Neutrophil (primary cell): ENCODE data around the gene RALBP1.

Source experiments
- H3K27ac ChIP-seq: fragments of 200-600 bp; sonication (generic); 2 replicates; pipeline ENCODE4 v1.5.1; 2016; ENCODE audit warnings: mild to moderate bottlenecking, moderate library complexity
- H3K27me3 ChIP-seq: fragments of 200-600 bp; sonication (generic); 2 replicates; pipeline ENCODE4 v1.6.0; 2016; ENCODE audit warnings: mild to moderate bottlenecking
- H3K36me3 ChIP-seq: fragments of 200-600 bp; sonication (generic); 2 replicates; pipeline ENCODE4 v1.5.1; 2017
- H3K4me1 ChIP-seq, 2 experiments: fragments of 200-600 bp in 1 of 2; sonication (generic) in 1 of 2; 1 replicate in 1 of 2; 2 replicates in 1 of 2; pipeline versions ENCODE4 v1.5.1 to v1.6.1; 2013 to 2016; ENCODE audit warnings: low read depth in 1 of 2, low read length in 1 of 2, mild to moderate bottlenecking in 1 of 2, moderate library complexity in 1 of 2; ENCODE audit not compliant: control insufficient read depth in 1 of 2, insufficient read depth in 1 of 2
- H3K4me3 ChIP-seq, 2 experiments: fragments of 200-600 bp in 1 of 2; sonication (generic) in 1 of 2; 1 replicate in 1 of 2; 2 replicates in 1 of 2; pipeline ENCODE4 v1.5.1; 2013 to 2016; ENCODE audit warnings: low read depth in 1 of 2, low read length in 1 of 2, mild to moderate bottlenecking in 1 of 2, moderate library complexity in 1 of 2
- H3K9me3 ChIP-seq: fragments of 200-600 bp; sonication (generic); 2 replicates; pipeline ENCODE4 v1.5.1; 2016
- TF ChIP-seq, protein P1 (sequence below): fragments of 200-600 bp; sonication (generic); IDR thresholded peaks from 2 replicates; pipeline ENCODE4 v1.5.1; 2016; ENCODE audit warnings: antibody characterized with exemption

The RALBP1 gene

DNA sequence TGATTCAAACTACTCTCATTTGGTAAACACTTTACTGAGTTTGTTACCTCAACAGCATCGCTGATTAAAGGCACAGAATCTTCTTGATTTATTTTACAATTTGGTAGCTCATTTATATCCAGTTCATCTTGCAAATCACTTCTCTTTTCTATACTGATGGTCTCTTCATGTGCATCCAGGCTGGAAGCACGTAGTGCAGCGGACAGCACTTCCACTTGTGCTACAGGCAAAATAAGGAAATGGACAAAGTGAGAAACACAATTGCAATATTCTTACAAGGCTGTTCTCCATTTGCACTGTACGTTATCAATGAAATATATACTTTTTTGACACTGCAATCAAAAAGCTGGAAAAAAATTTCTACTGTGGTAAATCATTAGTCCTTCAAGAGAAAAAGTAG is 88.0 kb downstream of the RALBP1 start:
- Histone ChIP-seq H3K4me1 (peaks cover 0 to 4% of the 10 kb centered on the region in 2 experiments), H3K4me3 (no peak overlapping the region), H3K9me3 (peaks cover 4% of the 10 kb centered on the region), H3K27ac (peak overlapping the region; percentile 39), H3K27me3 (no peaks in the 10 kb centered on the region), H3K36me3 (peaks cover 93% of the 10 kb centered on the region)
- TF ChIP-seq, protein P1, sequence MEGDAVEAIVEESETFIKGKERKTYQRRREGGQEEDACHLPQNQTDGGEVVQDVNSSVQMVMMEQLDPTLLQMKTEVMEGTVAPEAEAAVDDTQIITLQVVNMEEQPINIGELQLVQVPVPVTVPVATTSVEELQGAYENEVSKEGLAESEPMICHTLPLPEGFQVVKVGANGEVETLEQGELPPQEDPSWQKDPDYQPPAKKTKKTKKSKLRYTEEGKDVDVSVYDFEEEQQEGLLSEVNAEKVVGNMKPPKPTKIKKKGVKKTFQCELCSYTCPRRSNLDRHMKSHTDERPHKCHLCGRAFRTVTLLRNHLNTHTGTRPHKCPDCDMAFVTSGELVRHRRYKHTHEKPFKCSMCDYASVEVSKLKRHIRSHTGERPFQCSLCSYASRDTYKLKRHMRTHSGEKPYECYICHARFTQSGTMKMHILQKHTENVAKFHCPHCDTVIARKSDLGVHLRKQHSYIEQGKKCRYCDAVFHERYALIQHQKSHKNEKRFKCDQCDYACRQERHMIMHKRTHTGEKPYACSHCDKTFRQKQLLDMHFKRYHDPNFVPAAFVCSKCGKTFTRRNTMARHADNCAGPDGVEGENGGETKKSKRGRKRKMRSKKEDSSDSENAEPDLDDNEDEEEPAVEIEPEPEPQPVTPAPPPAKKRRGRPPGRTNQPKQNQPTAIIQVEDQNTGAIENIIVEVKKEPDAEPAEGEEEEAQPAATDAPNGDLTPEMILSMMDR: no peak

DNA sequence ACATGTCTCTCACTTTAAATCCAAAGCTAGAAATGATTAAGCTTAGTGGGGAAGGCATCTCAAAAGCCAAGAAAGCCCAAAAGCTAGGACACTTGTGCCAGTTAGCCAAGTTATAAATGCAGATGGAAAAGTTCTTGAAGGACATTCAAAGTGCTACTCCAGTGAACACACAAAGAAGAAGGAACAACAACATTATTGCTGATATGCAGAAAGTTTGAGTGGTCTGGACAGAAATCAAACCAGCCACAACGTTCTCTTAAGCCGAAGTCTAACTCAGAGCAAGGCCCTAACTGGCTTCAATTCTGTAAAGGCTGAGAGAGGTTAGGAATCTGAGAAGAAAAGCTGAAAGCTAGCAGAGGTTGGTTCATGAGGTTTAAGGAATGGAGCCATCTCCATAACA is 90.1 kb downstream of the RALBP1 start:
- TF ChIP-seq, protein P1: no peak

DNA sequence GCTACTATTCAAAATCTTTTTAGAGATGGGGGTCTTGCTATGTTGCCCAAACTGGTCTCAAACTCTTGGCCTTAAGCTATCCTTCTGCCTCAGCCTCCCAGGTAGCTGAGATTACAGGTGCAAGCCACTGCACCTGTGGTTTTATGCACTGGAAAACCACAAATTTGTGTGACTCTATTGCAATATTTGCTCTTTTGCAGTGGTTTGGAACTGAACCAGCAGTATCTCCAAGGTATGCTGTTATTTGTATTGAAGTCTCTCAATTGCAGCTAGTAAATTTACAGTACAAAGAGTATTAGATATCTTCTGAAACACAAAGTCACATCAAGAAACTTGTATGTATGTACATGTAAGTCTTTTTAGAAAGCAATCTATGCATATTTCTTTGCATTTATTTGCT is 92.9 kb downstream of the RALBP1 start:
- TF ChIP-seq, protein P1: no peak
- H3K9me3 ChIP-seq: no peaks in the 10 kb centered on the region
- H3K27me3 ChIP-seq: no peaks in the 10 kb centered on the region
- no peak overlapping the region for H3K4me3 ChIP-seq
- no peak overlapping the region for H3K27ac ChIP-seq
- peaks cover 94% of the 10 kb centered on the region for H3K36me3 ChIP-seq
- peaks cover 0 to 4% of the 10 kb centered on the region in 2 experiments for H3K4me1 ChIP-seq

More for the DNA sequence above, 90.1 kb downstream of the RALBP1 start:
- H3K27ac ChIP-seq: no peak overlapping the region
- H3K9me3 ChIP-seq: peaks cover 4% of the 10 kb centered on the region
- H3K27me3 ChIP-seq: no peaks in the 10 kb centered on the region
- peaks cover 94% of the 10 kb centered on the region for H3K36me3 ChIP-seq
- peaks cover 0 to 4% of the 10 kb centered on the region in 2 experiments for H3K4me1 ChIP-seq
- no peak overlapping the region for H3K4me3 ChIP-seq

GRCh38 chr18:9569178-9569577 is 93.9 kb downstream of the RALBP1 start:
- H3K9me3 ChIP-seq: no peaks in the 10 kb centered on the region
- peaks cover 94% of the 10 kb centered on the region for H3K36me3 ChIP-seq
- no peaks in the 10 kb centered on the region for H3K27me3 ChIP-seq
- H3K27ac ChIP-seq: no peak overlapping the region
- H3K4me3 ChIP-seq: no peak overlapping the region
- H3K4me1 ChIP-seq: no peaks in the 10 kb centered on the region
- TF ChIP-seq, protein P1: no peak

DNA sequence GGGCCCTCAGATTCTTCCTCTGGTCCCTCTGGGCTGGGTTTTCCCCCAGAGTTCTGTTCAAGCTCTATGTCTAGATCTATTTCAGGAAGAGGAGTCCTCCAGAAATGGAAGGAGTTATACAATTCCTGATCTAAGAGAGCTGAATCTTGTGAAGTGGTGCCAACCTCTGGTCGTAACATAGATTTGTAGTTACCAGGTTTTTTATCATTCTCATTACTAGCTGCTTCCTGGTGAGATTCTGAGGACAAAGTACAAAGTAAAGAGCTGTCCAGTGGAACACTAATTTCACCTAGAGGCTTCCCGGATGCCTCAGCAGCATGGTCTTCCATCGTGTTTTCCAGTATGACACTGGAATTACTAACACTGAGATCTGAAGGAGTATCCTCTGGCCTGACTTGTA is 94.9 kb downstream of the RALBP1 start:
- Histone ChIP-seq H3K36me3 (peaks cover 95% of the 10 kb centered on the region), H3K4me1 (no peaks in the 10 kb centered on the region), H3K4me3 (no peak overlapping the region), H3K9me3 (no peaks in the 10 kb centered on the region), H3K27ac (no peak overlapping the region), H3K27me3 (no peaks in the 10 kb centered on the region)
- TF ChIP-seq, protein P1: no peak

GRCh38 chr18:9571546-9571945 is 96.2 kb downstream of the RALBP1 start:
- H3K4me3 ChIP-seq: no peak overlapping the region
- H3K9me3 ChIP-seq: no peaks in the 10 kb centered on the region
- H3K27ac ChIP-seq: no peak overlapping the region
- TF ChIP-seq, protein P1: no peak
- H3K36me3 ChIP-seq: peaks cover 100% of the 10 kb centered on the region
- peaks cover 0 to 6% of the 10 kb centered on the region in 2 experiments for H3K4me1 ChIP-seq
- no peaks in the 10 kb centered on the region for H3K27me3 ChIP-seq
